ENCODE results near the gene PSMC4.
"Not testable (repeated sequence)": the region's sequence is repeated elsewhere in the genome, so short reads cannot be mapped to it uniquely, and the experiment has no call there.

Gene PSMC4

DNA sequence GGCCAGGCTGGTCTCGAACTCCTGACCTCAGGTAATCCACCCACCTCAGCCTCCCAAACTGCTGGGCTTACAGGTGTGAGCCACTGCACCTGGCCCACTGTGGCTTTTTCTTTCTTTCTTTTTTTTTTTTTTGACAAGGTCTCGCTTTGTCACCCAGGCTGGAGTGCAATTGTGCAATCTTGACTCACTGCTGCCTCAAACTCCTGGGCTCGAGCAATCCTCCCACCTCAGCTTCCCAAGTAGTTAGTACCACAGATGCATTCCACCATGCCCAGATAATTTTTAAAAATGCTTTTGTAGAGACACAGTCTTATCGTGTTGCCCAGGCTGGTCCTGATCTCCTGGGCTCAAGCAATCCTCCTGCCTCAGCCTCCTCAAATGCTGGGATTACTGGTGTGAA lies 24.4 kb upstream of the PSMC4 start:
- DNase-seq (ENCODE audit: low read depth) = no peak

DNA sequence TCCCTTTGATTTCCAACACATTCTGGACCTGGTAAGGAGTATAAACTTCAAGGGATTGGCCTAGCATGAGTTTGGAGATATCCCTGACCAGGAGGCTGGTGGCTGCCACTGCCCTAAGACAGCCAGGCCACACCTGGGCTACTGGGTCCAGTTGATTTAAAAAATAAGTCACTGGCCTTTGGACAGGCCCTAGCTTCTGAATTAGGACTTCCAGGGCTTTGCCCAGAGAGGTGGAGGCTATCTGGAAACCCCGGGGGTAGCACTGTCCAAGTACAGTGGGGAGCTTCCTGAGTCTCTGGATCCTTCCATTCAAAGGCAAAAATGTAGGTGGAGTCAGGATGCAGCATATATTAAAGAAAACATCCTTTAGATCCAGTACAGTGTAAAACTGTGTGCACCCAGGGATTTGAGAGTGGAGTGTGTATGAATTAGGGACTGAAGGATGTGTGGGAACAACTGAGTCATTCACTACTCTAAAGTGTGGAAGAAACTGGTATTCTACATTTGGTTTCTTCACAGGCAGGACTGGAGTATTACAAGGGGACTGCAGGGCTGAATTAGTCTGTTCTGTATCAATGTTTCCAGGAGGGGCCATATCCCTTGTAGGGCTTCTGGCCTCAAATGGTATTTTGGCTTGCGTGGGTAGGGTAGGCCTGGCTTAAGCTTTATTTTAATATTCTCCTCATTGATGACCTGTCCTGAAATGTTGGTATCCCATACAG lies 21.8 kb upstream of the PSMC4 start:
- DNase-seq (ENCODE audit: low read depth) = no peak

DNA sequence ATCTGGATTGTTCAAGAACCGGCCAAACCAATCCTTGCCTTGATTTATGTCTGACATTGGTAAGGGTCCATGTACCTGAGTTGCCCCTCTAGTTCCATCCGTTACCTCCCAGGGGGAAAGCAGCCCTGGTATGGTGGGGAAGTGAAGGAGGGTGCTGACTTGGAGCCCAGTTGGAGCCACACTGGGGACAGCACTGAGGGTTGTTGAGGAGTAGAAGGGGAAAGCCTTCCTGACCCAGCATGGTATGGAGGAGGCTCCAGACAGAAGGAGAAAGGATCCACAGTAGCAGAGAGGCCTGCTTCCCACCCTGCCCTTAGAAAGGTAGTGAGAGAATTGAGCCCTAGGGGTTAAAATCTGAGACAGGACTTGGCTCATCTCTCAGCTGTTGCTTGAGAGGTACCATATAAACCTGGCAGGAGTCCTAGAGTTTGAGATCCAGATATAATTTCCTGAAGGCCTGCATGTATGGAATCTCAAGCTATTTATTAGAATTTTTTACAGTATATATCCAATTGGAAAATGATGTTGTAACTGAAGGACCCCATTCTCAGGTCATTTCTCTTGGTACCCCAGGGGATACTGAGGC lies 19.8 kb upstream of the PSMC4 start:
- no peak for DNase-seq (ENCODE audit: low read depth)

DNA sequence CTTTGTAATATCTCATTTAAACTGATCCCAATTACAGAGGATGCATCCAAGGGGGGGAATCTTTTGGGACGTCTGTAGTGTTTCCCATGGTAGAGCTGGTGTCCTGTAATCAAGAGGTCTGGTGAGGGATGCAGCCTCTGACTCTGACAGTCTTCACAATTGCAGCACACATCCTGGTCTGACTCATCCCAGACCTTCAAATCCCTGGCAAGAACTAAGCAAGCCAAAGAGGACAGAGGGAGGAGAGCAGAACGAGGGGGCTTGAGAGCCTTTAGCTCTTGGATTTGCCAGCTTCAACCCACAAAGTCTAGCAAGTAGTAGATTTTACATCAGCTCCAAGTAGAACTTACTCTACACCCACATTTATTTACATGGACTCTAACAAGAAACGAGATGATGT lies 19.3 kb upstream of the PSMC4 start:
- no peak for DNase-seq (ENCODE audit: low read depth)

DNA sequence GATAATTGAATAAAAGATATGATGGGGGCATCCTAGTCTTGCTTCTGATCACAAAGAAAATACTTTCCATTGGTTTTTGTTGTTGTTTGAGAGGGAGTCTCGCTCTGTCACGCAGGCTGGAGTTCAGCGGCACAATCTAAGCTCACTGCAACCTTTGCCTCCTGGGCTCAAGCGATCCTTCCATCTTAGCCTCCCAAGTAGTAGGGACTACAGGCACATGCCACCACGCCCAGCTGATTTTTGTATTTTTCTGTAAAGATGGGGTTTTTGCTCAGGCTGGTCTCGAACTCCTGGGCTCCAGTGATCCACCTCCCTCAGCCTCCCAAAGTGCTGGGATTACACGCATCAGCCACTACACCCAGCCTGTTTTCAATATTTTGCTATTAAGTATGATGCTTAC lies 17.1 kb upstream of the PSMC4 start:
- no peak for DNase-seq (ENCODE audit: low read depth)

DNA sequence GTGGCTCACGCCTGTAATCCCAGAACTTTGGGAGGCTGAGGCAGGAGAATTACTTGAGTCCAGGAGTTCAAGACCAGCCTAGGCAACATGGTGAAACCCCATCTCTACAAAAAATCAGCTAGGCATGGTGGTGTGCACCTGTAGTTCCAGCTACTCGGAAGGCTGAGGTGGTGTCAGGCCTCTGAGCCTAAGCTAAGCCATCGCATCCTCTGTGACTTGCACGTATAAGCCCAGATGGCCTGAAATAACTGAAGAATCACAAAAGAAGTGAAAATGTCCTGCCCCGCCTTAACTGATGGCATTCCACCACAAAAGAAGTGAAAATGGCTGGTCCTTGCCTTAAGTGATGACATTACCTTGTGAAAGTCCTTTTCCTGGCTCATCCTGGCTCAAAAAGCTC lies 13.1 kb upstream of the PSMC4 start:
- not testable (repeated sequence) for DNase-seq (ENCODE audit: low read depth)

DNA sequence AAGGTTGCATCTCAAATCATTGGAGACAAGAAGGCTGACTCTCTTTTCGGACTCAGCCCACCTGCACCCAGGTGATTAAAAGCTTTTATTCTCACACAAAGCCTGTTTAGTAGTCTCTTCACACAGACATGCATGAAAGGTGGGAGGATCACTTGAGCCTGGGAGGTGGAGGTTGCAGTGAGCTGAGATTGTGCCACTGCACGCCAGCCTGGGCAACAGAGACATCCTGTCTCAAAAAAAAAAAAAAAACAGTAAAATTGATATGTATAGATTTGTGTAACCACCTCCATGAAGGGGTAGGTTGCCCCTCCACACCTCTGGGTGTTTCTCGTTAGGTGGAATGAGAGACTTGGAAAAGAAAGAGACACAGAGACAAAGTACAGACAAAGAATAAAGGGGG lies 12.0 kb upstream of the PSMC4 start:
- DNase-seq (ENCODE audit: low read depth) = not testable (repeated sequence)

DNA sequence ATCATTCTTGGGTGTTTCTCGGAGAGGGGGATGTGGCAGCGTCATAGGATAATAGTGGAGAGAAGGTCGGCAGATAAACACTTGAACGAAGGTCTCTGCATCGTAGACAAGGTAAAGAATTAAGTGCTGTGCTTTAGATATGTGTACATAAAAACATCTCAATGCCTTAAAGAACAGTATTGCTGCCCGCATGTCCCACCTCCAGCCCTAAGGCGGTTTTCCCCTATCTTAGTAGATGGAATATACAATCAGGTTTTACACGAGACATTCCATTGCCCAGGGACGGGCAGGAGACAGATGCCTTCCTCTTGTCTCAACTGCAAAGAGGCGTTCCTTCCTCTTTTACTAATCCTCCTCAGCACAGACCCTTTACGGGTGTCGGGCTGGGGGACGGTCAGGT lies 11.6 kb upstream of the PSMC4 start:
- not testable (repeated sequence) for DNase-seq (ENCODE audit: low read depth)

DNA sequence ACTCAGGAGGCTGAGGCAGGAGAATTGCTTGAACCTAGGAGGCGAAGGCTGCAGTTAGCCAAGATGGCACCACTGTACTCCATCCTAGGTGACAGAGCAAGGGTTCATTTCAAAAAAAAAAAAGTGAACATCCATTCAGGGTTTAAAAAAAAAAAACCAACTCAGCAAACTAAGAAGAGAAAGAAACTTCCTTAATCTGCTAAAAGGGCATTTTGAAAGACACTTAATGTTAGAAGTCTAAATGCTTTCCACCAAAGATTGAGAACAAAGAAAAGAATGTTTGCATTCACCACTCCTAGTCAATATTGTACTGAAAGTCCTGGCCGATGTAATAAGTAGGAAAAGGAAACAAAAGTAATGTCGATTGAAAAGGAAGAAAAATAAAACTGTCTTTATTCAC lies 7.1 kb upstream of the PSMC4 start:
- DNase-seq (ENCODE audit: low read depth) = no peak

DNA sequence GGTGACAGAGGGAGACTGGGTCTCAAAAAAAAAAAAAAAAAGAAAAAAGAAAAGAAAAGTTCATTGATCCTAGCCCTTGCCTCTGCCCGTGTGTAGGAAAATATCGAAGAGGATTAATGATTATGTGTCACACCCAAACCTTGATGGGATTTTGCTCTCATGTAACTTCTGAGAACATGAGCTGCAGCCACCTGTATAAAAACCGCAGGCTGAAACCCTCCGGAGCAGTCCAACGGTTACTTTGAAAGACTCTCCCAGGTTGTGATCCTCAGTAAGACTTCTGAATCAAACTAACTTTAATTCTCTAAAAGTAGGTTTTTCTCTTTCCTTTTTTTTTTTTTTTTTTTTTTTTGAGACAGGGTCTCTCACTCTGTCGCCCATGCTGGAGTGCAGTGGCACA lies 4.3 kb upstream of the PSMC4 start:
- DNase-seq (ENCODE audit: low read depth) = no peak

DNA sequence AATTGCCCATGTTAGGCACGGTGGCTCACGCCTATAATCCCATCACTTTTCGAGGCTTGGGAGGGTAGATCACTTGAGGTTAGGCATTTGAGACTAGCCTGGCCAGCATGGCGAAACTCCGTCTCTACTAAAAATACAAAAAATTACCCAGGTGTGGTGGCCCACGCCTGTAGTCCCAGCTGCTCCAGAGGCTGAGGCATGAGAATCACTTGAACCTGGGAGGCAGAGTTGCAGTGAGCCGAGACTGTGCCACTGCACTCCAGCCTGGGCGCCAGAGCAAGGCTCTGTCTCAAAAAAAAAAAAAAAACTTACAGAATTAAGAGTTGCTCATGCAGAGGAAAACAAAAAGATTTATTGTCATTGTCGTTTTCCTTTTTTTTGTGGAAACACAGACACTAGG lies 3.4 kb upstream of the PSMC4 start:
- DNase-seq (ENCODE audit: low read depth) = no peak

DNA sequence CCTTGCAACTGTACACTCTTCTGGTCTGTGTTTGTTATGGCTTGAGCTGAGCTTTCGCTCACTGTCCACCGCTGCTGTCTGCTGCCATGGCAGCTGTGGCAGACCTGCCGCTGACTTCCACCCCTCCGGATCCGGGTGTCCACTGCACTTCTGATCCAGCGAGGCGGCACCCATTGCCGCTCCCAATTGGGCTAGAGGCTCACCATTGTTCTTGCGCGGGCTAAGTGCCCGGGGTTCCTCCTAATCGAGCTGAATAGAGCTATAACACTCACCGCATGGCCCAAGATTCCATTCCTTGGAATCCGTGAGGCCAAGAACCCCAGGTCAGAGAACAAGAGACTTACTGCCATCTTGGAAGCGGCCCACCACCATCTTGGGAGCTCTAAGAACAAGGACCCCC lies 2.2 kb upstream of the PSMC4 start:
- no peak for DNase-seq (ENCODE audit: low read depth)

DNA sequence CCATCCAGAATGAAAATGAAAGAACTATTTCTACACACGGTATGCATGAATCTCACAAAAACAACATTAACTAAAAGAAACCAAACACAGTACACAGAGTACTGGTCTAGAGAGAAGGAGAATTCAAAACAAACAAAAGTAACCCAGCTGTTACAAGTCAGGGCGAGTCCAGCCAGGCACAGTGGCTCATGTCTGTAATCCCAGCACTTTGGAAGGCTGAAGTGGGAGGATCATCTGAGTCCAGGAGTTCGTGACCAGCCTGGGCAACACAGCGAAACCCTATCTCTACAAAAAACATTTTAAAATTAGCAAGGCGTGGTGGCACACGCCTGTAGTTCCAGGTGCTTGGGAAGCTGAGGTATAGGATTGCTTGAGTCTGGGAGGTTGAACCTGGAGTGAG lies 1.7 kb upstream of the PSMC4 start:
- DNase-seq (ENCODE audit: low read depth) = no peak

DNA sequence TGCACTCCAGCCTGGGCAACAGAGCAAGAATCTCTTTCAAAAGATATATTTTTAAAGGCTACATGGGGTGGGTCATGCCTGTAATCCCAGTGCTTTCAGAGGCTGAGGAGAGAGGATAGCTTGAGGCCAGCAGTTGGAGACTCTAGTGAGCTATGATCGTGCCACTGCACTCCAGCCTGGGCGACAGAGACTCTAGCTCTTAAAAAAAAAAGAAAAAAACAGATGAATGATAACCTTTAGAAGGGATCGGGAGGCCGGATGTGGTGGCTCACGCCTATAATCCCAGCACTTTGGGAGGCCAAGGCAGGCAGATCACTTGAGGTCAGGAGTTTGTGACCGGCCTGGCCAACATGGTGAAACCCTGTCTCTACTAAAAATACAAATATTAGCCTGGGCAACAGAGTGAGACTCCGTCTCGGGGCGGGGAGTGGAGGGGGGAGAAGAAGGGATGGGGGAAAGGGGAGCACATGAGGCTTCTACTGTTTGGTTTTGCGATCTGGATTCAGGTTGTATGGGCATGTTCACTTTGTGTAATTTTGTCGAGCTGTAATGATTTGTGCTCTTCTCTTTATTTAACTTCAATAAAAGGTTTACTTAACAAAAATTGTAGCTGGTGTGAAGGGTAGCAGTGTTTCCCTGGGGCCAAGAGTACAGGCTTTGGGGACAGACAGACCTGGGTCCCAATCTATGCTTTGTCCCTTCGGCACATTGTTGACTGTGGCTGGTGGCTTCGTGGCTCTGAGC lies 1.1 kb upstream of the PSMC4 start:
- DNase-seq (ENCODE audit: low read depth) = no peak

DNA sequence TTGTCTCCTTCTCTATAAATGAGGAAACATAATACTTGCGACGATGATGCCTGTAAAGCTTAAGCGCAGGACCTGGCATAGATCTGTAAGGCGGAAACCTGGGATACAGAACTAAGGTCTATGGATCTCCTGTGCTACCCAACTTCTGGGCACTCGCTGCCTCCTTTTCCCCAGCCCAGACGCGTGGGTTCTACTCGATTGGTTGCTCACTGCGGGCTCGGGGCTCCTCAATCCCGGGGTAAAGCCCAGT lies 615 bp upstream of the PSMC4 start:
- DNase-seq (ENCODE audit: low read depth) = no peak

DNA sequence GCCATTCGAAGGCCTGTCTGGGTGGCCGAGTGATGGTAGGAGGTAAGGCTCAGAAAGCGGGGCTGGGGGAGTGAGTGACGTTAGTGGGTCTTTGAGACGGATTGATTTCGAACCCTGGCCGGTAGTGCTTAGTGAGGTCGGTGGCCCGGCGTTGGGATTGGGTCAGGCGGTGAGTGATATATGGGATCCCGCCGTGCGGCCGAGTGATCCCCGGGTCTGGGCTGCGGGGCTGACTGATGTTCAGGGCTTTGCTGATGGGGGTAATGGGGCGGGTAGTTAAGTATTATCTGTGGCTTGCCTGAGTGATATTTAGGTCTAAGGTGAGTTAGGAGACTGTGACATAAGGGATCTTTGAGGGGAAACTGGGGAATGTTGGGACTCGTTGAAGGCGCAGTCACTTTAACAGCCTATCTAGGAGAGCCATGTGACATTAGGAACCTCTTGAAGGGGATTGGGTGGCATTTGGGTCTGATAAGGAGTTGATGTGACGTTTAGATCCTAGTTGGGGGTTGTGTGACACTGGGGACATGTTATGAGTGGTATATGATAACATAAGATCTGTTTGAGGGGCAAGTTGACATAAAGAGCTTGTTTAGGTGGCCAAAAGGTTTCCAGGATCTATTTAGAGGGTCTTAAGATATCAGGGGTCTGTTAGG lies 543 bp downstream of the PSMC4 start:
- no peak for DNase-seq (ENCODE audit: low read depth)

DNA sequence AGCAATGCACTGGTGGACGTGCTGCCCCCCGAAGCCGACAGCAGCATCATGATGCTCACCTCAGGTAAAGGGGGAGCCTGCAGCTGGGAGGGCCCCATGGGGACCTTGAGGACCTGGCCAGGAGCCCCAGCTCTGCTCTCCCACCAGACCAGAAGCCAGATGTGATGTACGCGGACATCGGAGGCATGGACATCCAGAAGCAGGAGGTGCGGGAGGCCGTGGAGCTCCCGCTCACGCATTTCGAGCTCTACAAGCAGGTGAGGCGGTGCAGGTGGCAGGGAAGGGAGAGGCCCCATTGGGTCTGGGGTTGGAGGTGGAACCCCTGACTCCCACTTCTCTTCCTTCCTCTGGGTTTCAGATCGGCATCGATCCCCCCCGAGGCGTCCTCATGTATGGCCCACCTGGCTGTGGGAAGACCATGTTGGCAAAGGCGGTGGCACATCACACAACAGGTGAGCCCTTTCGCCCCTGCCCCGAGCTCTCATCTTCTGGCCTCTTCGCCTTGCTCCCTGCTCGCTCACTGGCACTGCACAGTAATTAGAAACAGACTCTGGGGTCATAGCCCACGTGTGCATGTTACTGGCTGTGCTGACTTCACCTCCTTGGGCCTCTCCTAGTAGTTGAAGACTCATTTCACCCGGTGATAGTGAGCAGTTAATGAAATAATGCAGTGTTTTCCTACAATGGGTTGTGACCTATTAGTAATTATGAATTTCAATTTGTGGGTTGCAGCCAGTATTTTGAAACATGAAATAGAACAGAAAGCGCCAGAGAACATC lies 3.6 kb downstream of the PSMC4 start:
- DNase-seq (ENCODE audit: low read depth) = no peak

DNA sequence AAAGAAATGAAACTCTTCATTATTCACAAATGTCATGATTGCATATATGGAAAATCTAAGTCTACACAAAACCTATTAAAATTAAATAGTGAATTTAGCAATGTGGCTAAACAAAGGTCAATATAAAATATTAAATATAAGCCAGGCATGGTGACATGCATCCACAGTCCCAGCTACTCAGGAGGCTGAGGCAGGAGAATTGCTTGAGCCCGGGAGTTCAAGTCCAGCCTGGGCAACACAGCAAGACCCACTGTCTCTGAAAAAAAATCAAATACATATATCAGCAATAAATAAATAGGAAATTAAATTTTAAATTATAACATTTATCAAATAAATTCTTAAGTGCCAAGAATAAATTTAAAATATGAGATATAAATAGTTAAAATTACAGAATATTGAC lies 11.9 kb downstream of the PSMC4 start:
- no peak for DNase-seq (ENCODE audit: low read depth)

DNA sequence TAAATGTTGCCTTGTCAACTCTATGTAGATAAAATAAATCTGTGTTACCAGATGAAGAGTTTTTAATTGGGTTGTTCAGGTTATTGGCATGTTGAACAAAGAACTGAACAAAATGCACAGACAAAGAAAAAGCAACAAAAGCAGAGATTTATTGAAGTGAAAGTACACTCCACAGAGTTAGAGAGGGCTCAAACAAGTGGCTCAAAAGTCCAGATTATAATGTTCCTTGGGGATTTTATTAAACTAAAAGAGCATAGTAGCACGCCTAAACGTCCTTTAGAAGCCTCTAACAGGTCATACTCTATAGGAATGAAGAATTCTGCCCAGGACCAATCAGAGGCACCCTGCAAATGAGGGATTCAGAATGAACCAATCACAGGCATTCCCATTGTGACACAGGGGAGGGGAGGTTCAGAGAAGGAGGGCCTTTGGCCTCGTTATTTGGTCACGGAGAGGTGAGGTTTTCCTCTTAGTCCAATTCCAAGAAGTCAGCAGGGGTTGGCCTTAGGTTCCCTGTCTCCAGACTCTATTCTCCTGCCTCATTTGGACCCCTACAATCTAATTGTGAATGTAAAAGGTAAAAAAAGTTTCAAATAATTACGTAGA lies 12.8 kb downstream of the PSMC4 start:
- no peak for DNase-seq (ENCODE audit: low read depth)

DNA sequence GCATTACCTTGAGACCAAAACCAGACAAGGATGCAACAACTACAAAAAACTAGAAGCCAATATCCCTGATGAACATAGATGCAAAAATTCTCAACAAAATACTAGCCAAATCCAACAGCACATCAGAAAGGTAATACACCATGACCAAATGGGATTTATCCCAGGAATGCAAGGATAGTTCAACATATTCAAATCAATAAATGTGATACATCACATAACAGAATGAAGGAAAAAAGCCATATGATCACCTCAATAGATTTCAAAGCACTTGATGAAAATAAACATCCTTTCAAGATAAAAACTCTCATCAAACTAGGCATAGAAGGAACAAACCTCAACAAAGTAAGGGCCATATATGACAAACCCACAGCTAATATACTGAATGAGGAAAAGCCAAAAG lies 15.7 kb downstream of the PSMC4 start:
- no peak for DNase-seq (ENCODE audit: low read depth)

DNA sequence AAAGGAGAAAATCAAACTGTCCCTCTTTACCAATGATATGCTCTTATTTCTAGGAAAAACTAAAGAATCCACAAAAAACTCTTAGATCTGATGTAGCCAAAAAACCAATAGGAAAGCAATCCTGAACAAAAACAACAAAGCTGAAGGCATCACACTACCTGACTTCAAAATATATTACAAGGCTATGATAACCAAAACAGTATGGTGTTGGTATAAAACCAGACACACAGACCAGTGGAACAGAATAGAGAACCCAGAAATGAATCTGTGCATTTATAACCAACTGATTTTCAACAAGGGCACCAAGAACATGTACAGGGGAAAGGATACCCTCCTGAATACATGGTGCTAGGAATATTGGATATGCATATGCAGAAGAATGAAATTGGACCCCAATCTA lies 16.2 kb downstream of the PSMC4 start:
- no peak for DNase-seq (ENCODE audit: low read depth)

DNA sequence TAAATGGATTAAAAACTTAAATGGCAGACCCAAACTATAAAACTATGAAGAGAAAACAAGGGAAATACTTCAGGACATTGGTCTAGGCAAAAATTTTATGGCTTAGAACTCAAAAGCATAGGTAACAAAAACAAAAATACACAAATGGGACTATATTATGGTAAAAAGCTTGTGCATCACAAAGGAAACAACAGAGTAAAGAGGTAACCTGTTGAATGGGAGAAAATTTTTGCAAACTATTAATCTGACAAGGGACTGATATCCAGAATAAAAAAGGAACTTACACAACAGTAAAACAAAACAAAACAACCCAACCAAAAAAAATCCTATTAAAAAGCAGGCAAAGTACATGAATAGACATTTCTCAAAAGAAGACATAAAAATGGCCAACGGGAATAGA lies 16.6 kb downstream of the PSMC4 start:
- DNase-seq (ENCODE audit: low read depth) = no peak
